GM23338 (cell line): Measurements from ENCODE around the gene RASGRP3. TPM values are rescaled to one million over a fixed set of nuclear protein-coding genes. Genes with fewer than 3 reads are reported as not detected.
A peak's percentile ranks its signal among the peaks of the same experiment; 100 is the strongest.
"Not testable (repeated sequence)": the region's sequence is repeated elsewhere in the genome, so short reads cannot be mapped to it uniquely, and the experiment has no call there.

Experiments
- ATAC-seq: fragments of 200-7000 bp; cut with Tn5 transposase; 3 replicates; pipeline ENCODE4 v1.9.1; 2020
- DNase-seq: peaks from one replicate; pipeline ENCODE4 v3.0.0-alpha.2; 2015; ENCODE audit warnings: low spot score
- H2AFZ ChIP-seq: fragments of 200-600 bp; sonication (generic); 2 replicates; pipeline ENCODE4 v1.8.0; 2016; ENCODE audit warnings: antibody characterized with exemption, mild to moderate bottlenecking, moderate library complexity
- H3F3A ChIP-seq: fragments of 200-600 bp; sonication (generic); replicated peaks from 2 replicates; pipeline ENCODE4 v1.8.0; 2017; ENCODE audit warnings: antibody characterized with exemption, mixed run types, low read depth
- H3K27ac ChIP-seq: fragments of 200-600 bp; sonication (generic); 2 replicates; pipeline ENCODE4 v1.6.1; 2016; ENCODE audit warnings: low read depth
- H3K27me3 ChIP-seq: fragments of 200-600 bp; sonication (generic); 2 replicates; pipeline ENCODE4 v1.8.0; 2016; ENCODE audit warnings: mild to moderate bottlenecking, mixed run types, moderate library complexity; ENCODE audit not compliant: insufficient read depth
- H3K36me3 ChIP-seq: fragments of 200-600 bp; sonication (generic); 2 replicates; pipeline ENCODE4 v1.8.0; 2016; ENCODE audit warnings: mild to moderate bottlenecking; ENCODE audit not compliant: insufficient read depth
- H3K4me1 ChIP-seq: fragments of 200-600 bp; sonication (generic); 2 replicates; pipeline ENCODE4 v1.8.0; 2016; ENCODE audit warnings: mild to moderate bottlenecking, moderate library complexity; ENCODE audit not compliant: insufficient read depth
- H3K4me2 ChIP-seq: fragments of 200-600 bp; sonication (generic); 2 replicates; pipeline ENCODE4 v1.7.1; 2017; ENCODE audit warnings: mixed run types
- H3K4me3 ChIP-seq: fragments of 200-600 bp; sonication (generic); 2 replicates; pipeline ENCODE4 v1.6.1; 2016; ENCODE audit warnings: mixed run types
- H3K79me2 ChIP-seq: fragments of 200-600 bp; sonication (generic); replicated peaks from 2 replicates; pipeline ENCODE4 v1.8.0; 2017; ENCODE audit warnings: mild to moderate bottlenecking; ENCODE audit not compliant: insufficient read depth
- H3K9me2 ChIP-seq: fragments of 200-600 bp; sonication (generic); 2 replicates; pipeline ENCODE4 v1.8.0; 2017; ENCODE audit not compliant: insufficient read depth
- H4K20me1 ChIP-seq: fragments of 200-600 bp; sonication (generic); replicated peaks from 2 replicates; pipeline ENCODE4 v1.8.0; 2017; ENCODE audit warnings: mild to moderate bottlenecking; ENCODE audit not compliant: insufficient read depth
- H3K27ac Mint-ChIP-seq: 2 replicates; pipeline ENCODE4 v1.8.0; 2020; ENCODE audit warnings: inconsistent platforms, mild to moderate bottlenecking, moderate library complexity, mixed read lengths
- H3K27me3 Mint-ChIP-seq: 3 replicates; pipeline ENCODE4 v1.8.0; 2022; ENCODE audit warnings: low read depth, mild to moderate bottlenecking, moderate library complexity, mixed read lengths, inconsistent platforms; ENCODE audit not compliant: insufficient read depth, poor library complexity
- H3K36me3 Mint-ChIP-seq: 3 replicates; pipeline ENCODE4 v1.8.0; 2021; ENCODE audit warnings: low read depth, mild to moderate bottlenecking, inconsistent platforms, moderate library complexity, mixed read lengths
- H3K4me1 Mint-ChIP-seq: 3 replicates; pipeline ENCODE4 v1.8.0; 2020; ENCODE audit warnings: mild to moderate bottlenecking, inconsistent platforms, mixed read lengths
- H3K4me3 Mint-ChIP-seq: 3 replicates; pipeline ENCODE4 v1.8.0; 2021; ENCODE audit warnings: moderate library complexity, mild to moderate bottlenecking, inconsistent platforms, mixed read lengths
- H3K9me3 Mint-ChIP-seq: 3 replicates; pipeline ENCODE4 v1.8.0; 2020; ENCODE audit warnings: moderate library complexity, mild to moderate bottlenecking, inconsistent platforms, mixed read lengths
- CTCF ChIP-seq, 2 experiments: fragments of 200-600 bp in 1 of 2; sonication (generic) in 1 of 2; conservative IDR thresholded peaks; 2 replicates each; pipeline versions ENCODE4 v1.5.1 to v1.6.1; 2016 to 2017; ENCODE audit warnings: antibody characterized with exemption in 2 of 2, low read depth in 2 of 2, mild to moderate bottlenecking in 2 of 2, moderate library complexity in 1 of 2
- EZH2phosphoT487 ChIP-seq: fragments of 200-600 bp; sonication (generic); IDR thresholded peaks from one replicate; pipeline ENCODE4 v1.8.1; 2018; ENCODE audit warnings: antibody characterized with exemption; ENCODE audit not compliant: unreplicated experiment
- JUNB ChIP-seq: IDR thresholded peaks from one replicate; pipeline ENCODE4 v1.6.1; 2016; ENCODE audit warnings: antibody characterized with exemption; ENCODE audit not compliant: unreplicated experiment
- REST ChIP-seq: IDR thresholded peaks from one replicate; pipeline ENCODE4 v1.6.1; 2018; ENCODE audit warnings: antibody characterized with exemption; ENCODE audit not compliant: unreplicated experiment
- ZNF114 ChIP-seq: fragments of 250-450 bp; sonication (Bioruptor Pico); IDR thresholded peaks from 2 replicates; pipeline ENCODE4 v1.5.0; 2020; ENCODE audit warnings: mild to moderate bottlenecking, moderate library complexity
- polyA plus RNA-seq: library from polyadenylated mRNA; unstranded; fragments of >200 nt; fragmentation: Nextera tagmentation; extraction: Ambion mirVana; gene quantifications from 2 replicates; pipeline ENCODE4 v1.2.1, GENCODE V29; 2016
- total RNA-seq: library from RNA; depleted of rRNA; stranded (reverse); fragments of >200 nt; shearing (Covaris generic); gene quantifications from 2 replicates; pipeline ENCODE4 v1.2.3, GENCODE V29; 2014

Gene RASGRP3
- total and polyA plus RNA-seq, 2 experiments from 2014 or later = 0.19 to 0.69 TPM

GRCh38 chr2:33441235-33441810 is 35.1 kb upstream of the RASGRP3 start:
- DNase-seq = peak; percentile 76
- Histone ChIP-seq H3K9me2 (no peaks in the 10 kb centered on the region), H3K27ac (no peak overlapping the region), H3F3A (no peaks in the 10 kb centered on the region), H3K27me3 (no peaks in the 10 kb centered on the region), H2AFZ (no peak overlapping the region), H3K79me2 (no peaks in the 10 kb centered on the region), H4K20me1 (no peaks in the 10 kb centered on the region), H3K4me1 (0 out of 2 replicates have a peak, but pooled peaks cover 3% of the 10 kb centered on the region), H3K4me2 (no peak overlapping the region), H3K4me3 (no peak overlapping the region), H3K36me3 (no peaks in the 10 kb centered on the region)
- peak; percentile 84 to 92 for TF ChIP-seq CTCF (conservative IDR thresholded peaks at IDR 0.05; ENCODE audit: low read depth in 2 of 2)
- TF ChIP-seq REST = no peak
- TF ChIP-seq ZNF114 = no peak
- TF ChIP-seq JUNB = no peak
- no peak for TF ChIP-seq EZH2phosphoT487
- Mint-ChIP-seq H3K9me3 (no peaks in the 10 kb centered on the region), H3K36me3 (no peaks in the 10 kb centered on the region), H3K27me3 (no peaks in the 10 kb centered on the region), H3K4me1 (peaks cover 7% of the 10 kb centered on the region), H3K27ac (no peak overlapping the region), H3K4me3 (no peak overlapping the region)
- ATAC-seq = peak; percentile 89

- H3F3A ChIP-seq, H3K9me2 ChIP-seq, H3K9me3 Mint-ChIP-seq, H3K4me2 ChIP-seq, H3K4me3 Mint-ChIP-seq, H4K20me1 ChIP-seq, H2AFZ ChIP-seq, H3K4me1 Mint-ChIP-seq, H3K27me3 ChIP-seq, H3K4me3 ChIP-seq, H3K36me3 ChIP-seq, H3K4me1 ChIP-seq, H3K27ac ChIP-seq, ATAC-seq, H3K27me3 Mint-ChIP-seq, H3K36me3 Mint-ChIP-seq, DNase-seq, H3K79me2 ChIP-seq: not testable (repeated sequence)
- 0 out of 2 replicates have a peak overlapping the region, but pooled peaks have one; percentile 15 for H3K27ac Mint-ChIP-seq
Measured at GRCh38 chr2:33442052-33442451, 34.4 kb upstream of the RASGRP3 start.
